Caco-2 (cell line): Measurements from ENCODE around the gene COL6A2. TPM values are rescaled to one million over a fixed set of nuclear protein-coding genes. Genes with fewer than 3 reads are reported as not detected.

ENCODE experiments used
- BruUV-seq: library from RNA; stranded (reverse); fragments of 400-500 nt; replicated peaks from 2 replicates; lab custom pipeline; 2021; lab: Mats Ljungman, UMichigan
- CTCF ChIA-PET: fragments of 300-600 bp; sonication (Branson Sonifier 250); formaldehyde crosslinking; loops from one replicate; lab custom pipeline; 2022; ENCODE audit warnings: antibody characterized with exemption; lab: Charles Lee
- POLR2A ChIA-PET: fragments of 300-600 bp; sonication (Branson Sonifier 250); formaldehyde crosslinking; loops from one replicate; lab custom pipeline; 2022; ENCODE audit warnings: antibody characterized with exemption; lab: Charles Lee
- DNase-seq, 2 experiments: peaks; one replicate each; pipeline versions ENCODE4 v3.0.0 to v3.0.0-alpha.2; 2020 to 2022
- H3K27me3 ChIP-seq: replicated peaks from 2 replicates; pipeline ENCODE4 v1.6.0; 2011; ENCODE audit warnings: low read length; ENCODE audit not compliant: control insufficient read depth, insufficient read depth
- H3K36me3 ChIP-seq: 2 replicates; pipeline ENCODE4 v1.5.1; 2011; ENCODE audit warnings: low read length; ENCODE audit not compliant: control insufficient read depth, insufficient read depth
- H3K4me1 ChIP-seq: fragments of 250-450 bp; sonication (Bioruptor Pico); 2 replicates; pipeline ENCODE4 v1.5.1; 2020; ENCODE audit warnings: mild to moderate bottlenecking
- H3K4me3 ChIP-seq: 2 replicates; pipeline ENCODE4 v1.5.1; 2011; ENCODE audit warnings: low read depth, mild to moderate bottlenecking, control low read depth, low read length
- H3K9me3 ChIP-seq: fragments of 250-450 bp; sonication (Bioruptor Pico); 2 replicates; pipeline ENCODE4 v1.5.1; 2020; ENCODE audit warnings: mild to moderate bottlenecking, moderate library complexity
- H3K27ac Mint-ChIP-seq: one replicate; pipeline ENCODE4 v1.8.0; 2022; ENCODE audit warnings: mixed read lengths; ENCODE audit not compliant: unreplicated experiment
- H3K27me3 Mint-ChIP-seq: one replicate; pipeline ENCODE4 v1.8.0; 2022; ENCODE audit warnings: mixed read lengths; ENCODE audit not compliant: insufficient read depth, unreplicated experiment
- H3K36me3 Mint-ChIP-seq: one replicate; pipeline ENCODE4 v1.8.0; 2022; ENCODE audit warnings: mild to moderate bottlenecking, mixed read lengths; ENCODE audit not compliant: insufficient read depth, unreplicated experiment
- H3K4me1 Mint-ChIP-seq: one replicate; pipeline ENCODE4 v1.8.0; 2022; ENCODE audit warnings: low read depth, mixed read lengths; ENCODE audit not compliant: unreplicated experiment
- H3K4me3 Mint-ChIP-seq: one replicate; pipeline ENCODE4 v1.8.0; 2022; ENCODE audit warnings: mild to moderate bottlenecking, moderate library complexity, mixed read lengths; ENCODE audit not compliant: unreplicated experiment
- H3K9me3 Mint-ChIP-seq: one replicate; pipeline ENCODE4 v1.8.0; 2022; ENCODE audit warnings: mixed read lengths; ENCODE audit not compliant: unreplicated experiment
- intact Hi-C: fragments of 100-400 bp; cut with micrococcal nuclease; formaldehyde crosslinking; loops from one replicate; pipeline ENCODE4 v1.10.0; 2022; ENCODE audit not compliant: unreplicated experiment
- total RNA-seq: library from RNA; stranded (reverse); gene quantifications from 2 replicates; pipeline ENCODE4 v1.2.3, GENCODE V29; 2022
- TF ChIP-seq, protein P1 (sequence below), 2 experiments: fragments of 200-600 bp in 1 of 2; IDR thresholded peaks; 1 replicate in 1 of 2; 2 replicates in 1 of 2; pipeline versions ENCODE4 v1.5.1 to v1.8.0; 2011 to 2022; ENCODE audit warnings: antibody characterized with exemption in 1 of 2, control low read depth in 1 of 2, inconsistent platforms in 1 of 2, low read depth in 1 of 2, low read length in 1 of 2, mild to moderate bottlenecking in 1 of 2, moderate library complexity in 1 of 2; ENCODE audit not compliant: insufficient read depth in 1 of 2, severe bottlenecking in 1 of 2, unreplicated experiment in 1 of 2

COL6A2 gene
- total RNA-seq, 1 experiment from 2014 or later = 8.8 TPM

GRCh38 chr21:46113497-46114176 is 15.7 kb downstream of the COL6A2 start:
- no peaks in the 10 kb centered on the region for H3K27me3 ChIP-seq
- H3K27me3 Mint-ChIP-seq = no peaks in the 10 kb centered on the region
- no peaks in the 10 kb centered on the region for H3K4me1 Mint-ChIP-seq
- no peak for DNase-seq
- H3K36me3 Mint-ChIP-seq = no peaks in the 10 kb centered on the region
- no peak overlapping the region for H3K4me3 Mint-ChIP-seq
- H3K9me3 ChIP-seq = no peaks in the 10 kb centered on the region
- TF ChIP-seq, protein P1, sequence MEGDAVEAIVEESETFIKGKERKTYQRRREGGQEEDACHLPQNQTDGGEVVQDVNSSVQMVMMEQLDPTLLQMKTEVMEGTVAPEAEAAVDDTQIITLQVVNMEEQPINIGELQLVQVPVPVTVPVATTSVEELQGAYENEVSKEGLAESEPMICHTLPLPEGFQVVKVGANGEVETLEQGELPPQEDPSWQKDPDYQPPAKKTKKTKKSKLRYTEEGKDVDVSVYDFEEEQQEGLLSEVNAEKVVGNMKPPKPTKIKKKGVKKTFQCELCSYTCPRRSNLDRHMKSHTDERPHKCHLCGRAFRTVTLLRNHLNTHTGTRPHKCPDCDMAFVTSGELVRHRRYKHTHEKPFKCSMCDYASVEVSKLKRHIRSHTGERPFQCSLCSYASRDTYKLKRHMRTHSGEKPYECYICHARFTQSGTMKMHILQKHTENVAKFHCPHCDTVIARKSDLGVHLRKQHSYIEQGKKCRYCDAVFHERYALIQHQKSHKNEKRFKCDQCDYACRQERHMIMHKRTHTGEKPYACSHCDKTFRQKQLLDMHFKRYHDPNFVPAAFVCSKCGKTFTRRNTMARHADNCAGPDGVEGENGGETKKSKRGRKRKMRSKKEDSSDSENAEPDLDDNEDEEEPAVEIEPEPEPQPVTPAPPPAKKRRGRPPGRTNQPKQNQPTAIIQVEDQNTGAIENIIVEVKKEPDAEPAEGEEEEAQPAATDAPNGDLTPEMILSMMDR (IDR thresholded peaks at IDR 0.05; ENCODE audit: insufficient read depth in 1 of 2, low read depth in 1 of 2, low read length in 1 of 2, severe bottlenecking in 1 of 2, unreplicated experiment in 1 of 2) = no peak
- H3K4me3 ChIP-seq = no peak overlapping the region
- POLR2A ChIA-PET = no interaction called here
- no peaks in the 10 kb centered on the region for H3K4me1 ChIP-seq
- H3K9me3 Mint-ChIP-seq = peaks cover 1% of the 10 kb centered on the region
- intact Hi-C loops = no loop called here
- H3K27ac Mint-ChIP-seq = no peak overlapping the region
- BruUV-seq = no TSS peak
- H3K36me3 ChIP-seq = no peaks in the 10 kb centered on the region
- CTCF ChIA-PET = no interaction called here

DNA sequence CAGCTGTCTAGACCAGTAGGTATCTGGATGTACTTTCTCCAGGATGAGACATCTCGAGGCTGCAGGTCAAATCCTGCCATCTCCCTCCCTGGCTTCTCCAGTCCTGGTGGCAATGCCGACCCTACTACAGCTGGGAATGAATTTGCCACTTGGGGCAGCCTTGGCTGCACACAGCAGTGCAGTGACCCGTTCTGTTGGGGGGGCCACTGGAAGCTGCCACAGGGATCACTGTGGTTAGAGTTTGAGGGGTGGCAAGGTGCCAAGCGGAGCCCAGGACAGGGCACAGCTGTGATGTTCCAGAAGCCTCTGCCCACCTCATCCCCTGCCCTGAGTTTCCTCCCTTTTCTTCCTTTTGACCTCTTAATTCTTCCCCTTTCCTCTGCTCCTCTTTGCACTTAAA is 17.1 kb downstream of the COL6A2 start:
- H3K36me3 Mint-ChIP-seq = no peaks in the 10 kb centered on the region
- CTCF ChIA-PET = no interaction called here
- H3K4me1 Mint-ChIP-seq = no peaks in the 10 kb centered on the region

DNA sequence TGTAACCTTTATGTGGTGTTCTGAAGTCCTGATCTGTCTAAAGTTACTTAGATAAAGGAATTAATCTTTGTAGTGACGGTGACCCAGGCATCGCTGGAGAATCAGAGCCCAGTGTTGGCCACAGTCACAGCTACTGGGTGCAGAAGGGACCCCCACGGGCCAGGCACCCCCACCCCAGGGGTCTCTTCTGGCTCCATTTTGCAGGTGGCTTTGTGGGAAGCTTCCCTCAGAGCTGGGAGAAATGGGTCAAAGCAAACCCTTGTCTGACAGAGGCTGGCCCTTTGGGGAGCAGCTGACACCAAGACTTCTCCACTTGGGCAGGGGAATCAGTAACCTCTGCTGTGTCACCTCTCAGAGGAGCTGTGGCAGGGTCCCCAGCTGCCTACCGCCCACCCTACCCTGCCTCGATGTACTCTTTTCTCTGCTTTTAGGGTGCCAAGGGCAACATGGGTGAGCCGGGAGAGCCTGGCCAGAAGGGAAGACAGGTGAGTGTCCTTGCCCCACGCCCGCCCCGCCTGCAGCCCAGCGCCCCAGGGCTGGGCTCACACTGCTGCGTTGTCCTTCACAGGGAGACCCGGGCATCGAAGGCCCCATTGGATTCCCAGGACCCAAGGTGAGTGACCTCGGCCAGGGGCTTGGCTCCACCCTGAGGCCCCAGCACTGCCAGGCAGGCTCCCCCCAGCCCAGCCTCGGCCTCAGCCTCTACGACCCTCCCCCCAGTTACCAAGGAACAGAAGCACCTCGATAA is 17.7 kb downstream of the COL6A2 start:
- Histone ChIP-seq H3K36me3 (no peaks in the 10 kb centered on the region), H3K4me3 (no peak overlapping the region), H3K9me3 (no peaks in the 10 kb centered on the region), H3K27me3 (no peaks in the 10 kb centered on the region), H3K4me1 (no peaks in the 10 kb centered on the region)
- TF ChIP-seq, protein P1 (IDR thresholded peaks at IDR 0.05; ENCODE audit: insufficient read depth in 1 of 2, low read depth in 1 of 2, low read length in 1 of 2, severe bottlenecking in 1 of 2, unreplicated experiment in 1 of 2) = no peak
- intact Hi-C loops = no loop called here
- H3K4me3 Mint-ChIP-seq = no peak overlapping the region
- no TSS peak for BruUV-seq
- no peaks in the 10 kb centered on the region for H3K9me3 Mint-ChIP-seq
- no peaks in the 10 kb centered on the region for H3K4me1 Mint-ChIP-seq
- DNase-seq = peak in 1 of 2 experiments; percentile 24
- no peaks in the 10 kb centered on the region for H3K36me3 Mint-ChIP-seq
- ChIA-PET POLR2A (no interaction called here), CTCF (no interaction called here)
- no peaks in the 10 kb centered on the region for H3K27me3 Mint-ChIP-seq
- no peak overlapping the region for H3K27ac Mint-ChIP-seq

More for the DNA sequence above, 17.1 kb downstream of the COL6A2 start:
- no peaks in the 10 kb centered on the region for H3K9me3 Mint-ChIP-seq
- DNase-seq = no peak
- no peak overlapping the region for H3K4me3 Mint-ChIP-seq
- POLR2A ChIA-PET = interaction anchor here (0.7 kb wide), 1 partner anchor 28 kb away, joined by 4 read pairs; no protein-coding TSS in a partner anchor
- Histone ChIP-seq H3K4me3 (no peak overlapping the region), H3K27me3 (no peaks in the 10 kb centered on the region), H3K4me1 (no peaks in the 10 kb centered on the region), H3K36me3 (no peaks in the 10 kb centered on the region), H3K9me3 (no peaks in the 10 kb centered on the region)
- no peaks in the 10 kb centered on the region for H3K27me3 Mint-ChIP-seq
- H3K27ac Mint-ChIP-seq = no peak overlapping the region
- no TSS peak for BruUV-seq
- intact Hi-C loops = no loop called here
- TF ChIP-seq, protein P1 (IDR thresholded peaks at IDR 0.05; ENCODE audit: insufficient read depth in 1 of 2, low read depth in 1 of 2, low read length in 1 of 2, severe bottlenecking in 1 of 2, unreplicated experiment in 1 of 2) = no peak
